K562 (cell line): ENCODE measurements around the gene PPP1R14D. TPM values are rescaled to one million over a fixed set of nuclear protein-coding genes. Genes with fewer than 3 reads are reported as not detected.

Experiments used
- AFF1 ChIP-seq, 2 experiments: fragments of 450-650 bp; IDR thresholded peaks; 2 replicates each; pipeline ENCODE4 v1.6.1; 2018; ENCODE audit warnings: mild to moderate bottlenecking in 2 of 2, low read depth in 1 of 2; ENCODE audit not compliant: partially characterized antibody in 2 of 2
- CEBPG ChIP-seq, 3 experiments: fragments of 200-800 bp in 1 of 3; sonication (Bioruptor generic) in 1 of 3; sonication (generic) in 1 of 3; formaldehyde crosslinking in 1 of 3; IDR thresholded peaks in 2 of 3; conservative IDR thresholded peaks in 1 of 3; 2 replicates each; pipeline versions ENCODE4 v1.6.1 to v1.8.0; 2016 to 2022; ENCODE audit warnings: missing compliant biosample characterization in 2 of 3, missing genetic modification characterization in 2 of 3, mild to moderate bottlenecking in 1 of 3, missing genetic modification reagents in 1 of 3
- E2F3 ChIP-seq: fragments of 250-450 bp; sonication (Bioruptor Pico); IDR thresholded peaks from 2 replicates; pipeline ENCODE4 v1.4.0; 2020; ENCODE audit warnings: mild to moderate bottlenecking
- ETS1 ChIP-seq: conservative IDR thresholded peaks from 2 replicates; pipeline ENCODE4 v1.6.1; 2011; ENCODE audit warnings: low read depth, mild to moderate bottlenecking, low read length; ENCODE audit not compliant: control insufficient read depth
- ETV6 ChIP-seq, 3 experiments: fragments of 150-350 bp in 1 of 3; sonication (generic) in 1 of 3; formaldehyde crosslinking in 1 of 3; IDR thresholded peaks; 2 replicates each; pipeline versions ENCODE4 v1.6.1 to v1.8.0; 2014 to 2022; ENCODE audit warnings: borderline replicate concordance in 2 of 3, low read depth in 2 of 3, antibody characterized with exemption in 1 of 3, low read length in 1 of 3, mild to moderate bottlenecking in 1 of 3, missing genetic modification reagents in 1 of 3
- MEIS2 ChIP-seq: fragments of 450-650 bp; IDR thresholded peaks from 2 replicates; pipeline ENCODE4 v1.6.1; 2014; ENCODE audit warnings: mild to moderate bottlenecking; ENCODE audit not compliant: partially characterized antibody
- MXI1 ChIP-seq: IDR thresholded peaks from 2 replicates; pipeline ENCODE4 v1.6.1; 2011; ENCODE audit warnings: low read depth, mild to moderate bottlenecking, improper control_type of control experiment, low read length
- NFE2L1 ChIP-seq: fragments of 450-650 bp; IDR thresholded peaks from 2 replicates; pipeline ENCODE4 v1.6.1; 2016; ENCODE audit warnings: missing genetic modification characterization, low read depth, mild to moderate bottlenecking, missing compliant biosample characterization, moderate library complexity, borderline replicate concordance
- STAG1 ChIP-seq: sonication (generic); formaldehyde crosslinking; IDR thresholded peaks from 2 replicates; pipeline ENCODE4 v1.5.0; 2020; ENCODE audit warnings: missing genetic modification reagents, borderline replicate concordance
- TAF7 ChIP-seq: fragments of 450-650 bp; IDR thresholded peaks from 2 replicates; pipeline ENCODE4 v1.6.1; 2016; ENCODE audit warnings: missing genetic modification characterization, missing compliant biosample characterization
- TCFL5 ChIP-seq: fragments of 250-450 bp; sonication (Bioruptor Pico); conservative IDR thresholded peaks from 2 replicates; pipeline ENCODE4 v1.6.1; 2021; ENCODE audit warnings: mild to moderate bottlenecking, moderate library complexity, matching md5 sums
- TEAD2 ChIP-seq: fragments of 450-650 bp; IDR thresholded peaks from 2 replicates; pipeline ENCODE4 v1.6.1; 2016; ENCODE audit warnings: missing genetic modification characterization, control low read depth, missing compliant biosample characterization
- ZC3H4 ChIP-seq: sonication (generic); formaldehyde crosslinking; IDR thresholded peaks from 2 replicates; pipeline ENCODE4 v1.9.0; 2021; ENCODE audit warnings: missing genetic modification reagents, borderline replicate concordance
- ZFPM2 ChIP-seq: fragments of 250-450 bp; sonication (Bioruptor Pico); IDR thresholded peaks from 2 replicates; pipeline ENCODE4 v1.5.1; 2022; ENCODE audit warnings: mild to moderate bottlenecking
- ZKSCAN1 ChIP-seq: fragments of 150-350 bp; IDR thresholded peaks from 2 replicates; pipeline ENCODE4 v1.6.1; 2016; ENCODE audit warnings: low read depth, low read length
- polyA plus RNA-seq, 8 experiments: library from polyadenylated mRNA; depleted of rRNA in 4 of 8; stranded (reverse) in 5 of 8; unstranded in 3 of 8; fragments of >200 nt; fragmentation: Nextera tagmentation in 2 of 8; fragmentation: Illumina TruSeq in 1 of 8; extraction: Ambion mirVana in 2 of 8; extraction: Trizol in 1 of 8; gene quantifications; 2 replicates each; pipeline versions ENCODE4 v1.2.1 to v1.2.3, GENCODE V29; 2011 to 2014; ENCODE audit warnings: inconsistent platforms in 1 of 8, missing spikeins in 1 of 8
- total RNA-seq, 7 experiments: library from RNA; depleted of rRNA in 6 of 7; stranded (reverse); fragments of >200 nt in 6 of 7; fragmentation: Illumina TruSeq in 2 of 7; extraction: Trizol in 2 of 7; gene quantifications; 2 replicates each; pipeline versions ENCODE4 v1.2.1 to v1.2.3, GENCODE V29; 2011 to 2021; ENCODE audit warnings: low replicate concordance in 1 of 7
- TF ChIP-seq, protein P1 (sequence below): sonication (generic); formaldehyde crosslinking; IDR thresholded peaks from 2 replicates; pipeline ENCODE4 v1.4.0; 2020; ENCODE audit warnings: mild to moderate bottlenecking, missing genetic modification reagents
- TF ChIP-seq, protein P2 (sequence below): fragments of 250-450 bp; sonication (Bioruptor Pico); IDR thresholded peaks from 2 replicates; pipeline ENCODE4 v1.4.0; 2020

Gene PPP1R14D
- total and polyA plus RNA-seq, 9 of the 15 experiments (the other 6 are each of a cell fraction or from before 2014, with no cell fraction given) = 0.11 to 0.18 TPM; not detected in 7

GRCh38 chr15:40873694-40874561 lies 45.4 kb upstream of the PPP1R14D start, which contains the start of gene RHOV (continued):
- TF ChIP-seq ETS1 (no peak), TEAD2 (no peak), ETV6 (IDR thresholded peaks at IDR 0.05; ENCODE audit: borderline replicate concordance in 1 of 2, low read depth in 2 of 2, low read length in 1 of 2) (no peak), ETV6 (CRISPR knock-in tag; IDR thresholded peaks at IDR 0.05; ENCODE audit: borderline replicate concordance) (no peak), MEIS2 (peak; percentile 80), MXI1 (no peak), AFF1 (IDR thresholded peaks at IDR 0.05; ENCODE audit: low read depth in 1 of 2, partially characterized antibody in 2 of 2) (no peak), TCFL5 (no peak), TAF7 (tag) (no peak), CEBPG (CRISPR knock-in tag; IDR thresholded peaks at IDR 0.05) (no peak), CEBPG (tag; conservative IDR thresholded peaks at IDR 0.05 in 1 of 2, IDR thresholded peaks at IDR 0.05 in 1 of 2) (no peak), ZFPM2 (no peak), ZKSCAN1 (no peak), E2F3 (CRISPR knock-in tag) (no peak), NFE2L1 (no peak), STAG1 (CRISPR knock-in tag) (no peak), ZC3H4 (CRISPR knock-in tag) (no peak)
- TF ChIP-seq, protein P1, sequence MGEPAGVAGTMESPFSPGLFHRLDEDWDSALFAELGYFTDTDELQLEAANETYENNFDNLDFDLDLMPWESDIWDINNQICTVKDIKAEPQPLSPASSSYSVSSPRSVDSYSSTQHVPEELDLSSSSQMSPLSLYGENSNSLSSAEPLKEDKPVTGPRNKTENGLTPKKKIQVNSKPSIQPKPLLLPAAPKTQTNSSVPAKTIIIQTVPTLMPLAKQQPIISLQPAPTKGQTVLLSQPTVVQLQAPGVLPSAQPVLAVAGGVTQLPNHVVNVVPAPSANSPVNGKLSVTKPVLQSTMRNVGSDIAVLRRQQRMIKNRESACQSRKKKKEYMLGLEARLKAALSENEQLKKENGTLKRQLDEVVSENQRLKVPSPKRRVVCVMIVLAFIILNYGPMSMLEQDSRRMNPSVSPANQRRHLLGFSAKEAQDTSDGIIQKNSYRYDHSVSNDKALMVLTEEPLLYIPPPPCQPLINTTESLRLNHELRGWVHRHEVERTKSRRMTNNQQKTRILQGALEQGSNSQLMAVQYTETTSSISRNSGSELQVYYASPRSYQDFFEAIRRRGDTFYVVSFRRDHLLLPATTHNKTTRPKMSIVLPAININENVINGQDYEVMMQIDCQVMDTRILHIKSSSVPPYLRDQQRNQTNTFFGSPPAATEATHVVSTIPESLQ (CRISPR knock-in tag) = no peak
- TF ChIP-seq, protein P2, sequence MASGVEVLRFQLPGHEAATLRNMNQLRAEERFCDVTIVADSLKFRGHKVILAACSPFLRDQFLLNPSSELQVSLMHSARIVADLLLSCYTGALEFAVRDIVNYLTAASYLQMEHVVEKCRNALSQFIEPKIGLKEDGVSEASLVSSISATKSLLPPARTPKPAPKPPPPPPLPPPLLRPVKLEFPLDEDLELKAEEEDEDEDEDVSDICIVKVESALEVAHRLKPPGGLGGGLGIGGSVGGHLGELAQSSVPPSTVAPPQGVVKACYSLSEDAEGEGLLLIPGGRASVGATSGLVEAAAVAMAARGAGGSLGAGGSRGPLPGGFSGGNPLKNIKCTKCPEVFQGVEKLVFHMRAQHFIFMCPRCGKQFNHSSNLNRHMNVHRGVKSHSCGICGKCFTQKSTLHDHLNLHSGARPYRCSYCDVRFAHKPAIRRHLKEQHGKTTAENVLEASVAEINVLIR = no peak
